ENCODE results near the gene ZNF837. TPM values are rescaled to one million over a fixed set of nuclear protein-coding genes. Genes with fewer than 3 reads are reported as not detected.

The ZNF837 gene
- total RNA-seq, 1 experiment from 2014 or later: 1.7 TPM

GRCh38 chr19:58364146-58364545 is 16.7 kb downstream of the ZNF837 start:
- H3K27me3 Mint-ChIP-seq (ENCODE audit: insufficient read depth, unreplicated experiment): no peaks in the 10 kb centered on the region
- ChIA-PET POLR2A (interaction anchor here (1.4 to 4.1 kb wide), 4 partner anchors 9 to 37 kb away, joined by 5 to 55 read pairs (median 19); partner anchors contain the start of gene ZSCAN22), CTCF (interaction anchor here (0.6 to 2.6 kb wide), 6 partner anchors 10 to 50 kb away, joined by 3 to 11 read pairs (median 4); partner anchors contain the start of gene ZNF837)
- peaks cover 5% of the 10 kb centered on the region for H3K4me1 Mint-ChIP-seq (ENCODE audit: insufficient read depth, unreplicated experiment)
- no peak overlapping the region for H3K27ac Mint-ChIP-seq (ENCODE audit: low read depth, unreplicated experiment)
- intact Hi-C loops (cut with micrococcal nuclease): no loop called here
- H3K4me3 Mint-ChIP-seq (ENCODE audit: unreplicated experiment): no peak overlapping the region
- no peak for DNase-seq (ENCODE audit: unreplicated experiment)
- no TSS peak for BruUV-seq (replicated peaks)
- peaks cover 5% of the 10 kb centered on the region for H3K36me3 Mint-ChIP-seq (ENCODE audit: insufficient read depth, unreplicated experiment)
- no peak for TF ChIP-seq CTCF (IDR thresholded peaks at IDR 0.05; ENCODE audit: unreplicated experiment)
- no peaks in the 10 kb centered on the region for H3K9me3 Mint-ChIP-seq (ENCODE audit: unreplicated experiment)

GRCh38 chr19:58362272-58362994 is 18.4 kb downstream of the ZNF837 start, which contains the start of gene ZNF497:
Gene ZNF497 (minus strand): TSS chr19:58362751. CDS start chr19:58357635, 5,116 bp downstream.
- intact Hi-C loops (cut with micrococcal nuclease): loop anchor here (1.0 kb wide), 3 partner anchors 19 to 157 kb away; partner anchors contain the start of genes ZBTB45, ZNF837 and ZSCAN22
- TF ChIP-seq CTCF (IDR thresholded peaks at IDR 0.05; ENCODE audit: unreplicated experiment): no peak
- peaks cover 5% of the 10 kb centered on the region for H3K4me1 Mint-ChIP-seq (ENCODE audit: insufficient read depth, unreplicated experiment)
- ChIA-PET POLR2A (interaction anchor here (0.6 to 4.1 kb wide), 35 partner anchors 8 to 1420 kb away, joined by 3 to 55 read pairs (median 5); partner anchors contain the start of genes ERVK3-1, RPS5, ZBTB45 and ZNF324B), CTCF (interaction anchor here (1.2 to 2.6 kb wide), 5 partner anchors 9 to 45 kb away, joined by 3 to 11 read pairs (median 3); no protein-coding TSS in a partner anchor)
- H3K27ac Mint-ChIP-seq (ENCODE audit: low read depth, unreplicated experiment): peak within 1 kb of the TSS; percentile 99
- H3K4me3 Mint-ChIP-seq (ENCODE audit: unreplicated experiment): peak within 1 kb of the TSS; percentile 99
- no peaks in the 10 kb centered on the region for H3K27me3 Mint-ChIP-seq (ENCODE audit: insufficient read depth, unreplicated experiment)
- TSS peak; percentile 79 for BruUV-seq (replicated peaks)
- peak; percentile 97 for DNase-seq (ENCODE audit: unreplicated experiment)
- peaks cover 5% of the 10 kb centered on the region for H3K36me3 Mint-ChIP-seq (ENCODE audit: insufficient read depth, unreplicated experiment)
- no peaks in the 10 kb centered on the region for H3K9me3 Mint-ChIP-seq (ENCODE audit: unreplicated experiment)

- BruUV-seq (replicated peaks): no TSS peak
- Mint-ChIP-seq H3K4me3 (ENCODE audit: unreplicated experiment) (peak overlapping the region; percentile 99), H3K4me1 (ENCODE audit: insufficient read depth, unreplicated experiment) (peaks cover 5% of the 10 kb centered on the region), H3K36me3 (ENCODE audit: insufficient read depth, unreplicated experiment) (peaks cover 5% of the 10 kb centered on the region), H3K9me3 (ENCODE audit: unreplicated experiment) (no peaks in the 10 kb centered on the region), H3K27ac (ENCODE audit: low read depth, unreplicated experiment) (peak overlapping the region; percentile 99), H3K27me3 (ENCODE audit: insufficient read depth, unreplicated experiment) (no peaks in the 10 kb centered on the region)
- intact Hi-C loops (cut with micrococcal nuclease): loop anchor here (1.0 kb wide), 3 partner anchors 19 to 157 kb away; partner anchors contain the start of genes ZBTB45, ZNF837 and ZSCAN22
- DNase-seq (ENCODE audit: unreplicated experiment): no peak
- ChIA-PET POLR2A (interaction anchor here (0.6 to 4.1 kb wide), 29 partner anchors 8 to 1419 kb away, joined by 3 to 55 read pairs (median 7); partner anchors contain the start of genes ERVK3-1, RPS5, ZBTB45 and ZNF324B), CTCF (interaction anchor here (1.2 to 2.6 kb wide), 2 partner anchors 12 to 44 kb away, joined by 3 to 11 read pairs; no protein-coding TSS in a partner anchor)
- no peak for TF ChIP-seq CTCF (IDR thresholded peaks at IDR 0.05; ENCODE audit: unreplicated experiment)
Measured at GRCh38 chr19:58361900-58362271, 18.9 kb downstream of the ZNF837 start.

GRCh38 chr19:58357481-58358145 is 23.2 kb downstream of the ZNF837 start:
- H3K4me3 Mint-ChIP-seq (ENCODE audit: unreplicated experiment): no peak overlapping the region
- H3K27ac Mint-ChIP-seq (ENCODE audit: low read depth, unreplicated experiment): no peak overlapping the region
- no peaks in the 10 kb centered on the region for H3K27me3 Mint-ChIP-seq (ENCODE audit: insufficient read depth, unreplicated experiment)
- DNase-seq (ENCODE audit: unreplicated experiment): no peak
- no TSS peak for BruUV-seq (replicated peaks)
- intact Hi-C loops (cut with micrococcal nuclease): no loop called here
- H3K36me3 Mint-ChIP-seq (ENCODE audit: insufficient read depth, unreplicated experiment): peaks cover 18% of the 10 kb centered on the region
- POLR2A ChIA-PET: no interaction called here
- H3K9me3 Mint-ChIP-seq (ENCODE audit: unreplicated experiment): no peaks in the 10 kb centered on the region
- peaks cover 5% of the 10 kb centered on the region for H3K4me1 Mint-ChIP-seq (ENCODE audit: insufficient read depth, unreplicated experiment)
- no peak for TF ChIP-seq CTCF (IDR thresholded peaks at IDR 0.05; ENCODE audit: unreplicated experiment)
- CTCF ChIA-PET: no interaction called here

Measured in MCF 10A (cell line).